Measurements from ENCODE around the gene CCDC24. TPM values are rescaled to one million over a fixed set of nuclear protein-coding genes. Genes with fewer than 3 reads are reported as not detected.

Gene CCDC24
- total RNA-seq, 1 experiment from 2014 or later: 11.8 TPM

DNA sequence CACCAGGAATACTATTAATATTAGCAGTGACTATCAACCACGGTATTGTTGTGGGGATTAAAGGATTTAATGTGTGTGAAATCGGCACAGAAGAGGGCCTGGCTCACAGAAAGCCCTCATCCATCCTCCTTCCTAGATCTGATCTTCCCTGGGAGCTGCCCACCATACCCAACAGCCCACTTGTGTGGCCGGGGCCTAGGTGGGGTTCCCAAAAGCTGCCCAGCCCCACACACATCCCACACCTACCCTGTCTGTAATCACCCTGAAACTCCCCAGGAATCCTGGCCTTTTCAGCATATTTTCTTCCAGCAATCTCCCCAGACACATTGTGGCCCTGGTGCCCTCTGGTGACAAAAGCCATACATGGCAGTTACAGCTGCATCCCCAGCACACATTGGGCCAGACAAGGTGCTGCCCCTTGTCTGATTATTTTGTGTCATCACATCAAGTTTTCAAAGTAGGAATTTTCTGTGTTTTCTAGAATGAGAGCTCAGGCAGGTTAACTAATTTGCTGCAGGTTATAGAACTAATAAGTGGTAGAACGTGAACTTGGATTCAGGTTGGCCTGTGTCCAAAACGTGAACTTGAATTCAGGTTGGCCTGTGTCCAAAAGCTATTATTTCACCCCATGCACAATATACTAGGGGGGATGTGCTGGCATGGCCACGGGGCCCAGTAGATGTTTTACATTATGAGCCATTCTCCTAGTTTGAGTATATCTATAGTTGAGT, 45.2 kb downstream of the CCDC24 start:
- H2BK120ac ChIP-seq (ENCODE audit: low read depth, low read length, poor library complexity, severe bottlenecking): no peak overlapping the region
- Mint-ChIP-seq H3K27me3 (ENCODE audit: low read depth) (peaks cover 11% of the 10 kb centered on the region), H3K36me3 (ENCODE audit: insufficient read depth in 1 of 3, low read depth in 3 of 3) (no peaks in the 10 kb centered on the region; a peak in 1 of 7 replicates), H3K9me3 (no peaks in the 10 kb centered on the region), H3K27ac (peak overlapping the region in 2 of 3 experiments; percentile 24 to 74; a peak in 2 of 7 replicates), H3K4me1 (peaks cover 26 to 27% of the 10 kb centered on the region in 2 experiments), H3K4me3 (no peak overlapping the region)
- TF ChIP-seq, protein P1, sequence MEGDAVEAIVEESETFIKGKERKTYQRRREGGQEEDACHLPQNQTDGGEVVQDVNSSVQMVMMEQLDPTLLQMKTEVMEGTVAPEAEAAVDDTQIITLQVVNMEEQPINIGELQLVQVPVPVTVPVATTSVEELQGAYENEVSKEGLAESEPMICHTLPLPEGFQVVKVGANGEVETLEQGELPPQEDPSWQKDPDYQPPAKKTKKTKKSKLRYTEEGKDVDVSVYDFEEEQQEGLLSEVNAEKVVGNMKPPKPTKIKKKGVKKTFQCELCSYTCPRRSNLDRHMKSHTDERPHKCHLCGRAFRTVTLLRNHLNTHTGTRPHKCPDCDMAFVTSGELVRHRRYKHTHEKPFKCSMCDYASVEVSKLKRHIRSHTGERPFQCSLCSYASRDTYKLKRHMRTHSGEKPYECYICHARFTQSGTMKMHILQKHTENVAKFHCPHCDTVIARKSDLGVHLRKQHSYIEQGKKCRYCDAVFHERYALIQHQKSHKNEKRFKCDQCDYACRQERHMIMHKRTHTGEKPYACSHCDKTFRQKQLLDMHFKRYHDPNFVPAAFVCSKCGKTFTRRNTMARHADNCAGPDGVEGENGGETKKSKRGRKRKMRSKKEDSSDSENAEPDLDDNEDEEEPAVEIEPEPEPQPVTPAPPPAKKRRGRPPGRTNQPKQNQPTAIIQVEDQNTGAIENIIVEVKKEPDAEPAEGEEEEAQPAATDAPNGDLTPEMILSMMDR (conservative IDR thresholded peaks at IDR 0.05): peak; percentile 84
- H3K9me3 ChIP-seq (ENCODE audit: control insufficient read depth, low read depth, low read length): no peaks in the 10 kb centered on the region
- H2BK5ac ChIP-seq (ENCODE audit: insufficient read length, low read length): no peak overlapping the region
- H3T11ph ChIP-seq (ENCODE audit: low read length): no peak overlapping the region
- H3K23me2 ChIP-seq (ENCODE audit: insufficient read length, low read depth, low read length, poor library complexity, severe bottlenecking): no peaks in the 10 kb centered on the region
- no peak overlapping the region for H3K4me2 ChIP-seq (ENCODE audit: insufficient read depth, insufficient read length, low read length)
- no peak overlapping the region for H2BK12ac ChIP-seq (ENCODE audit: insufficient read length, low read depth, low read length)
- no peak overlapping the region for H4K8ac ChIP-seq (replicated peaks; ENCODE audit: insufficient read length, low read depth, low read length)
- no peak overlapping the region for H3K27ac ChIP-seq (ENCODE audit: insufficient read length, low read depth, low read length)
- H2BK20ac ChIP-seq (ENCODE audit: low read depth, low read length, poor library complexity, severe bottlenecking): no peak overlapping the region
- no peaks in the 10 kb centered on the region for H3K79me1 ChIP-seq (ENCODE audit: insufficient read depth, low read depth, low read length, poor library complexity, severe bottlenecking)
- no peaks in the 10 kb centered on the region for H3K79me2 ChIP-seq (ENCODE audit: insufficient read depth, low read length)
- H3K4ac ChIP-seq (ENCODE audit: low read depth, low read length): no peak overlapping the region
- peak; percentile 71 for DNase-seq
- H3K14ac ChIP-seq (ENCODE audit: insufficient read depth, low read length): no peak overlapping the region
- no CpG with 5 or more reads among the region's 6 CpGs for WGBS (ENCODE audit: extremely low coverage, insufficient read length, low lambda C conversion rate)
- H4K91ac ChIP-seq (ENCODE audit: insufficient read length, low read depth, low read length): no peak overlapping the region
- H4K5ac ChIP-seq (ENCODE audit: insufficient read length, low read depth, low read length): no peak overlapping the region
- H3K4me1 ChIP-seq (ENCODE audit: insufficient read depth, low read length): peaks cover 6% of the 10 kb centered on the region; the same call in 1 of the 2 replicates
- no peak overlapping the region for H3K18ac ChIP-seq (ENCODE audit: insufficient read length, low read depth, low read length)
- H2AFZ ChIP-seq (ENCODE audit: low read length): no peak overlapping the region
- H2BK15ac ChIP-seq (ENCODE audit: low read depth, low read length): no peak overlapping the region
- H3K56ac ChIP-seq (ENCODE audit: insufficient read length, low read depth, low read length): no peak overlapping the region
- no peak overlapping the region for H2AK5ac ChIP-seq (ENCODE audit: insufficient read length, low read length)
- no peaks in the 10 kb centered on the region for H4K20me1 ChIP-seq (ENCODE audit: control insufficient read depth, insufficient read depth, insufficient read length)
- H3K27me3 ChIP-seq (ENCODE audit: insufficient read depth, low read length): no peaks in the 10 kb centered on the region
- no peak overlapping the region for H3K23ac ChIP-seq (ENCODE audit: insufficient read length, low read depth, low read length)
- H3K9ac ChIP-seq (ENCODE audit: extremely low read depth, insufficient read length, low read length): no peak overlapping the region

All from H9 (cell line).